Mesendoderm (in vitro differentiated cells): ENCODE results near the gene DUOXA1.

Source experiments
- DNase-seq: peaks from one replicate; pipeline ENCODE4 v3.0.0; 2013
- H2AK5ac ChIP-seq: 2 replicates; pipeline ENCODE4 v1.6.1; 2013; ENCODE audit warnings: low read length, inconsistent platforms
- H2BK120ac ChIP-seq: 2 replicates; pipeline ENCODE4 v1.6.1; 2013; ENCODE audit warnings: low read depth, mild to moderate bottlenecking, low read length, moderate library complexity, mixed read lengths
- H2BK15ac ChIP-seq: replicated peaks from 2 replicates; pipeline ENCODE4 v1.6.1; 2013; ENCODE audit warnings: low read depth, mild to moderate bottlenecking, moderate library complexity
- H2BK5ac ChIP-seq: 2 replicates; pipeline ENCODE4 v1.6.1; 2013; ENCODE audit warnings: low read length, inconsistent platforms
- H3K18ac ChIP-seq: 2 replicates; pipeline ENCODE4 v1.6.1; 2013; ENCODE audit warnings: mild to moderate bottlenecking, low read length, mixed read lengths
- H3K23ac ChIP-seq: one replicate; pipeline ENCODE4 v1.6.1; 2013; ENCODE audit warnings: low read length
- H3K27ac ChIP-seq: 2 replicates; pipeline ENCODE4 v1.5.1; 2013; ENCODE audit warnings: low read depth, mild to moderate bottlenecking, inconsistent platforms, low read length, moderate library complexity
- H3K27me3 ChIP-seq: 2 replicates; pipeline ENCODE4 v1.6.1; 2013; ENCODE audit warnings: low read length, control low read depth, mild to moderate bottlenecking, inconsistent platforms; ENCODE audit not compliant: insufficient read depth, poor library complexity
- H3K36me3 ChIP-seq: 2 replicates; pipeline ENCODE4 v1.6.1; 2013; ENCODE audit warnings: low read length, inconsistent platforms; ENCODE audit not compliant: control insufficient read depth, insufficient read depth
- H3K4ac ChIP-seq: one replicate; pipeline ENCODE4 v1.6.1; 2013; ENCODE audit warnings: low read depth, mild to moderate bottlenecking, low read length, moderate library complexity
- H3K4me1 ChIP-seq: 2 replicates; pipeline ENCODE4 v1.6.1; 2013; ENCODE audit warnings: low read depth, low read length, inconsistent platforms; ENCODE audit not compliant: control insufficient read depth
- H3K4me2 ChIP-seq: 2 replicates; pipeline ENCODE4 v1.6.1; 2013; ENCODE audit warnings: low read length
- H3K4me3 ChIP-seq: 2 replicates; pipeline ENCODE4 v1.5.1; 2013; ENCODE audit warnings: mild to moderate bottlenecking, low read length
- H3K56ac ChIP-seq: one replicate; pipeline ENCODE4 v1.6.1; 2013; ENCODE audit warnings: low read length
- H3K79me1 ChIP-seq: 2 replicates; pipeline ENCODE4 v1.6.1; 2013; ENCODE audit warnings: low read length, inconsistent platforms
- H3K79me2 ChIP-seq: 2 replicates; pipeline ENCODE4 v1.6.1; 2013; ENCODE audit warnings: mild to moderate bottlenecking, low read length; ENCODE audit not compliant: control insufficient read depth, insufficient read depth
- H3K9ac ChIP-seq: 2 replicates; pipeline ENCODE4 v1.6.1; 2013; ENCODE audit warnings: low read length, inconsistent platforms
- H4K5ac ChIP-seq: one replicate; pipeline ENCODE4 v1.6.1; 2013; ENCODE audit warnings: low read length
- H4K8ac ChIP-seq: one replicate; pipeline ENCODE4 v1.6.1; 2013; ENCODE audit warnings: low read depth, mild to moderate bottlenecking, control low read depth, low read length, moderate library complexity
- WGBS: extraction: QIAGEN DNeasy Blood & Tissue Kit; methylation state at CpG from one replicate; pipeline ENCODE4 v1.1.7; 2013; ENCODE audit warnings: low lambda C conversion rate, missing lambda C conversion rate; ENCODE audit not compliant: insufficient coverage; ENCODE audit errors: extremely low coverage; 5-methylcytosine and 5-hydroxymethylcytosine counted together

DUOXA1 gene

DNA sequence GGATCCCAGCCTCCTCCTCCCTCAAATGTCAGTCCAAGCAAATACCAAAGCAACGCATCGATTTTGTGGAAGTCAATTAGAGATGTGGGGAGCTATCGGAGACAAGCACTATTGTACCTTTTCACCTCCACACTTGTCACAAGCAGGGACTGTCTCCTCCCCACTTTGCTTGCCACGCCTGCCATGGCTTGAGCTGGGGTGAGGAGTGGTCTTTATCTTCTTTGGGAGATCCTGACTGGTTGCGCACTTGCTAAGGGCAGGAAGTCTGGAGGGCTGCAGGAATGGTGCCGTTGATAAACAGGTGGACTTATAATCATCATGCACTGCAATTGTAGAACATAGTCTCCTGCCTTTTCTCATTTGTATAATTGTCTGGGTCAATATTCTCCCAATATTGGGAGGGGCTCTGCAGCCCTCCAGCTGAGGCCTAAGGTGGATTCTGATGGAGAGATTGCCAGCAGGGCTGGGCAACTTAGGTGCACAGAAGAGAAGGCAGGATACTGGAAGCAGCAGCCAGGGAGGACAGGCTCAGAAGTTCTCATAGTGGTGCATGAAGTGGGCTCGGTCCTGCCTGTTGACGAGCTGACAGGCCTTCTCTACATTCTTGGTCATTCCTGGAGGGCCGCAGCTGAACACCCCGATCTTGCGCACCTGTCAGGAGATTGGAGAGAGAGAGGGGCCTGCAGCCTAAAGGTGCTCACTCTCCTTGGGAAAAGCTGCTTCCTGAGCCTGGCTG, 35.9 kb downstream of the DUOXA1 start:
- Histone ChIP-seq H3K4me1 (no peaks in the 10 kb centered on the region), H4K5ac (no peak overlapping the region), H2BK120ac (no peak overlapping the region), H3K4me3 (no peak overlapping the region), H2AK5ac (no peak overlapping the region), H3K9ac (no peak overlapping the region), H3K18ac (no peak overlapping the region), H3K27me3 (no peaks in the 10 kb centered on the region), H2BK15ac (no peak overlapping the region), H3K36me3 (no peaks in the 10 kb centered on the region), H3K4me2 (no peak overlapping the region), H3K4ac (no peak overlapping the region), H3K27ac (no peak overlapping the region), H3K23ac (no peak overlapping the region), H3K56ac (no peak overlapping the region), H3K79me1 (no peaks in the 10 kb centered on the region), H4K8ac (no peak overlapping the region), H2BK5ac (no peak overlapping the region), H3K79me2 (no peaks in the 10 kb centered on the region)
- DNase-seq = no peak
- no CpG with 5 or more reads among the region's 11 CpGs for WGBS

DNA sequence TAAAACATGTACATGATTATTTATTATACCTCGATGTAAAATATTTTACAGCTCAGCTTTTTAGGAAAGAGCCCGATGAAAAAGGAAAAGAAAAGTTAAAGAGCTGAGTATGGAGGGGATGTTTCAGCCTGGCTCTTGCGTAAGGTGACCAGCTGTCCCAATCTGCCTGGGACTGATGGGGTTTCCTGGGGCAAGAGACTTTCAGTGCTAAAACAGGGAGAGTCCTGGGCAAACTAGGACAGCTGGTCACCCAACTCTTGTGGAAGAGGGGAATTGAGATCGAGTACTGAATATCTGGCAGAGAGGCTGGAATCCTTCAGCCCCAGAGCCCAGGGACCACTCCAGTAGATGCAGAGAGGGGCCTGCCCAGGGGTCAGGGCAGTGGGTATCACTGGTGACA, 36.7 kb downstream of the DUOXA1 start:
- Histone ChIP-seq H3K27ac (no peak overlapping the region), H2BK15ac (no peak overlapping the region), H2BK120ac (no peak overlapping the region), H3K18ac (no peak overlapping the region), H4K5ac (no peak overlapping the region), H3K23ac (no peak overlapping the region), H2BK5ac (no peak overlapping the region), H3K4me1 (no peaks in the 10 kb centered on the region), H3K79me2 (no peaks in the 10 kb centered on the region), H3K4ac (no peak overlapping the region), H2AK5ac (no peak overlapping the region), H3K36me3 (no peaks in the 10 kb centered on the region), H3K56ac (no peak overlapping the region), H3K4me3 (no peak overlapping the region), H3K79me1 (no peaks in the 10 kb centered on the region), H3K4me2 (no peak overlapping the region), H3K27me3 (no peaks in the 10 kb centered on the region), H4K8ac (no peak overlapping the region), H3K9ac (no peak overlapping the region)
- no CpG with 5 or more reads among the region's 4 CpGs for WGBS
- no peak for DNase-seq

DNA sequence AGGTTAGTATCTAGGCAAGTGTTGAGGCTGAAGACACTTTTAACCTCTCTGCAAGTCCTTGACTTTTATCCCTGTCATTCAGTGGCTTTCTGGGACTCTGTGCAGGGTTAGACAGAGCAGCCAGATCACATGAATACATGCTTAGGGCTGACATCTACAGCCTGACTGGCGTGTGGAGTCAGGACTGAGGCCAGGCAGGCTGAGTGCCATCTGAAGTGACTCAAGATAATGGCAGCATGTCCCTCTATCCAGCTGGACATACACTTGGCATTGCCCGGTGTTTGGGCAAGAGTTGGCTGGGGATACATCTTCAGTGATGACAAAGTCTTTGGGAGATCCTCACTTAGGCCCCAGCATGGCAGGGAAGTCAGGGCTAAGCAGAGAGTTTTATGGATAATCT, 38.1 kb downstream of the DUOXA1 start:
- no peak overlapping the region for H3K4ac ChIP-seq
- no peak overlapping the region for H2BK5ac ChIP-seq
- no peaks in the 10 kb centered on the region for H3K79me2 ChIP-seq
- no peak overlapping the region for H4K8ac ChIP-seq
- no peaks in the 10 kb centered on the region for H3K27me3 ChIP-seq
- H3K27ac ChIP-seq = no peak overlapping the region
- H2BK15ac ChIP-seq = no peak overlapping the region
- H2BK120ac ChIP-seq = no peak overlapping the region
- H3K9ac ChIP-seq = no peak overlapping the region
- H3K79me1 ChIP-seq = no peaks in the 10 kb centered on the region
- no peaks in the 10 kb centered on the region for H3K4me1 ChIP-seq
- H2AK5ac ChIP-seq = no peak overlapping the region
- no peak overlapping the region for H3K23ac ChIP-seq
- DNase-seq = no peak
- no peak overlapping the region for H3K4me2 ChIP-seq
- no peaks in the 10 kb centered on the region for H3K36me3 ChIP-seq
- H3K18ac ChIP-seq = no peak overlapping the region
- no CpG with 5 or more reads among the region's 2 CpGs for WGBS
- H4K5ac ChIP-seq = no peak overlapping the region
- no peak overlapping the region for H3K56ac ChIP-seq
- no peak overlapping the region for H3K4me3 ChIP-seq

DNA sequence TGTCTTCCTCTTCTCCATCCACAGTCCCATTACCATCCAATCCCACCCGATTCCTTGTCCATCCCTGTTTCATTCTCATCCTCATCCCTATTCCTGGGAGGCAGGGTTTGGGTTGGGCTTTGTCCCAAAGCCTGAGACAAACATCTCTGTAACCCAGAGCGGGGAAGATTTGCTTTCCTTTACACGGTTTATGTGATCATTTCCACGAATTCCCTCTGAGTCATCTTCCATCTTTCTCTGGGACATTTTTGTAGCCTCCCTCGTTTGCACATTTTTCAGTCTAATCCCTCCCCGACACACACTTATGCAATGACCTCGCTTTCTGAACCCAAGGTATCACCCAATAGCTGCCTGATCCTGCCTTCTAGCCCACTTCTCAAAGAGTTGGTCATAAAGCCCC, 38.5 kb downstream of the DUOXA1 start:
- H3K36me3 ChIP-seq = no peaks in the 10 kb centered on the region
- H3K56ac ChIP-seq = no peak overlapping the region
- no CpG with 5 or more reads among the region's 7 CpGs for WGBS
- H3K79me2 ChIP-seq = no peaks in the 10 kb centered on the region
- no peaks in the 10 kb centered on the region for H3K27me3 ChIP-seq
- no peak overlapping the region for H3K18ac ChIP-seq
- H2BK5ac ChIP-seq = no peak overlapping the region
- no peak overlapping the region for H2AK5ac ChIP-seq
- H3K4me1 ChIP-seq = no peaks in the 10 kb centered on the region
- no peak overlapping the region for H3K9ac ChIP-seq
- no peak overlapping the region for H3K4me2 ChIP-seq
- no peak overlapping the region for H4K8ac ChIP-seq
- no peak overlapping the region for H2BK120ac ChIP-seq
- no peak overlapping the region for H4K5ac ChIP-seq
- H3K27ac ChIP-seq = no peak overlapping the region
- no peaks in the 10 kb centered on the region for H3K79me1 ChIP-seq
- H2BK15ac ChIP-seq = no peak overlapping the region
- no peak overlapping the region for H3K4me3 ChIP-seq
- H3K4ac ChIP-seq = no peak overlapping the region
- H3K23ac ChIP-seq = no peak overlapping the region
- no peak for DNase-seq

DNA sequence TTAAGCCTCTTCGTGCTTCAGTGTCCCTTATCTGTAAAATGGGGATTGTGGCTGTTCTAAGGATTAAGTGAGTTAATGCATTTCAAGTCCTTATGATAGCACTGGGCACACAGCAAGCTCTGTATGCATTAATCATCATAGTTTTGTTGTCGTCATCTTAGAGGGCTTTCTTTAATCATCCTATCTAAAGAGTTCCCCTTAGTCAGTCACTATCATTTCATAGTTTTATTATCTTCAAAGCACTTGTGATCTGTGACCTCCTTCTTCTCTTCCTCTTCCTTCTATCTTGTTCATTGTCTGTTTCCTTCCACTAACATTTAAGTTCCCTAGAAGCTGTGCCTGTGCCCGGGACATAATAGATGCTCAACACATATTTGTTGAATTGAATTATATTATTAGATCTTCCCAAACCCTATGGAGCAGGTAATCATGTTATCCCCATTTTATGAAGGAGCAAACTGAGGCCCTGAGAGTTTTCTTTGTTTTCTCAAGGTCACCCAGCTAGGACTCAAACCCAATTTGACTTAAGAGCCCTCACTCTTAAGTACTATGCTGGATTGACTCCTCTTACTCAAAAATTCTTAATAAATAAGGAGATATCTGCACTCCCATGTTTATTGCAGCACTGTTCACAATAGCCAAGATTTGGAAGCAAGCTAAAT, 39.8 kb downstream of the DUOXA1 start:
- no peak overlapping the region for H2BK120ac ChIP-seq
- no peak overlapping the region for H2BK5ac ChIP-seq
- H3K9ac ChIP-seq = no peak overlapping the region
- no peak overlapping the region for H3K27ac ChIP-seq
- no peak overlapping the region for H4K8ac ChIP-seq
- H3K4me2 ChIP-seq = no peak overlapping the region
- H3K79me2 ChIP-seq = no peaks in the 10 kb centered on the region
- no peak overlapping the region for H3K18ac ChIP-seq
- H3K4ac ChIP-seq = no peak overlapping the region
- DNase-seq = no peak
- H2BK15ac ChIP-seq = no peak overlapping the region
- no peaks in the 10 kb centered on the region for H3K27me3 ChIP-seq
- H4K5ac ChIP-seq = no peak overlapping the region
- H3K4me1 ChIP-seq = no peaks in the 10 kb centered on the region
- no peak overlapping the region for H3K4me3 ChIP-seq
- no peaks in the 10 kb centered on the region for H3K36me3 ChIP-seq
- H3K79me1 ChIP-seq = no peaks in the 10 kb centered on the region
- no peak overlapping the region for H3K56ac ChIP-seq
- no peak overlapping the region for H3K23ac ChIP-seq
- H2AK5ac ChIP-seq = no peak overlapping the region
- WGBS = no CpG with 5 or more reads among the region's 3 CpGs
